ENCODE data around the gene XRCC5. TPM values are rescaled to one million over a fixed set of nuclear protein-coding genes. Genes with fewer than 3 reads are reported as not detected.
A peak's percentile ranks its signal among the peaks of the same experiment; 100 is the strongest.
"Not testable (repeated sequence)": the region's sequence is repeated elsewhere in the genome, so short reads cannot be mapped to it uniquely, and the experiment has no call there.

XRCC5 gene
- total RNA-seq, 1 donor from 2014 or later = 284 TPM

GRCh38 chr2:216202626-216203250 lies 93.6 kb downstream of the XRCC5 start:
- no peak overlapping the region for H3K4me3 ChIP-seq (ENCODE audit: low read depth, low read length)
- H3K36me3 ChIP-seq (ENCODE audit: control insufficient read depth, insufficient read depth, low read length) = peaks cover 5% of the 10 kb centered on the region
- peak; percentile 65 for DNase-seq (ENCODE audit: low read depth)
- H3K27me3 ChIP-seq (ENCODE audit: control insufficient read depth, insufficient read depth, low read length) = no peaks in the 10 kb centered on the region
- TF ChIP-seq CTCF (IDR thresholded peaks at IDR 0.05; ENCODE audit: insufficient read depth, low read length, poor library complexity, severe bottlenecking) = no peak

- peaks cover 3% of the 10 kb centered on the region for H3K36me3 ChIP-seq (ENCODE audit: control insufficient read depth, insufficient read depth, low read length)
- no peak overlapping the region for H3K4me3 ChIP-seq (ENCODE audit: low read depth, low read length)
- H3K27me3 ChIP-seq (ENCODE audit: control insufficient read depth, insufficient read depth, low read length) = no peaks in the 10 kb centered on the region
- no peak for DNase-seq (ENCODE audit: low read depth)
- TF ChIP-seq CTCF (IDR thresholded peaks at IDR 0.05; ENCODE audit: insufficient read depth, low read length, poor library complexity, severe bottlenecking) = no peak
These were observed 96.3 kb downstream of the XRCC5 start for GRCh38 chr2:216205486-216205885.

GRCh38 chr2:216206041-216206703 lies 97.0 kb downstream of the XRCC5 start:
- H3K36me3 ChIP-seq (ENCODE audit: control insufficient read depth, insufficient read depth, low read length) = peaks cover 3% of the 10 kb centered on the region

GRCh38 chr2:216206821-216207220 lies 97.7 kb downstream of the XRCC5 start:
- TF ChIP-seq CTCF (IDR thresholded peaks at IDR 0.05; ENCODE audit: insufficient read depth, low read length, poor library complexity, severe bottlenecking) = no peak
- H3K27me3 ChIP-seq (ENCODE audit: control insufficient read depth, insufficient read depth, low read length) = no peaks in the 10 kb centered on the region
- DNase-seq (ENCODE audit: low read depth) = no peak
- H3K4me3 ChIP-seq (ENCODE audit: low read depth, low read length) = no peak overlapping the region
- peaks cover 3% of the 10 kb centered on the region for H3K36me3 ChIP-seq (ENCODE audit: control insufficient read depth, insufficient read depth, low read length)

More at GRCh38 chr2:216206041-216206703, 97.0 kb downstream of the XRCC5 start:
- no peak overlapping the region for H3K4me3 ChIP-seq (ENCODE audit: low read depth, low read length)
- TF ChIP-seq CTCF (IDR thresholded peaks at IDR 0.05; ENCODE audit: insufficient read depth, low read length, poor library complexity, severe bottlenecking) = no peak
- DNase-seq (ENCODE audit: low read depth) = no peak
- no peaks in the 10 kb centered on the region for H3K27me3 ChIP-seq (ENCODE audit: control insufficient read depth, insufficient read depth, low read length)

- not testable (repeated sequence) for DNase-seq (ENCODE audit: low read depth); H3K27me3 ChIP-seq (ENCODE audit: control insufficient read depth, insufficient read depth, low read length); H3K4me3 ChIP-seq (ENCODE audit: low read depth, low read length); H3K36me3 ChIP-seq (ENCODE audit: control insufficient read depth, insufficient read depth, low read length)
These were observed 99.5 kb downstream of the XRCC5 start for GRCh38 chr2:216208661-216209060.

- Histone ChIP-seq H3K4me3 (ENCODE audit: low read depth, low read length) (no peak overlapping the region), H3K36me3 (ENCODE audit: control insufficient read depth, insufficient read depth, low read length) (peaks cover 1% of the 10 kb centered on the region), H3K27me3 (ENCODE audit: control insufficient read depth, insufficient read depth, low read length) (no peaks in the 10 kb centered on the region)
- TF ChIP-seq CTCF (IDR thresholded peaks at IDR 0.05; ENCODE audit: insufficient read depth, low read length, poor library complexity, severe bottlenecking) = no peak
- DNase-seq (ENCODE audit: low read depth) = no peak
These were observed 101.8 kb downstream of the XRCC5 start for GRCh38 chr2:216210701-216211540.
